ENCODE measurements around the gene VSTM4.

Gene VSTM4

DNA sequence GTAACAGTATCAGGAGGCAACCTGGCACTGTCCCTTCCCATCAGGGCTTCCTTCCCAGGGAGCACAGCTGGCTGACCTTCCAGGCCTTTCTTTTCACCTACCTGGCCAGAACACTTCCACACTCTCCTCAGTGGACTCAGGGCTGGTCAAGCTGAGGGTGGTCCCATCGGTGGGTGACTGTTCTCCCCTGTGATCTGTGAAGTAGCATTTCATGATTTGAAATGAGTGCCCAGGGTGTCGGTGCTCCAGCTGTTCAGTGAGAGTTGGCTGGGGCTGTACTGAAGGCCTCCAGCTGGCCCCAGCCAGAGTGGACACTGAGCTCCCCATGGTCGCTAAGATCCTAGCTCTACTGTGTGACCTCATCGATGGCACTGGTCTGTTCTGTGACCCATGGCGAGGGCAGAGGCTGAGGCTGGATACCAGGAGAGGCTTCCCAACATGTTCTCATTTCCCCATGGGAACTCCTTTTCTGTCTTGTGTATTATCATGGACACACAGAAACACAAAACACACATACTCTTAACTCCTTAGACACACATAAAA lies 18.5 kb upstream of the VSTM4 start, which contains the start of gene FAM170B:
TSS of gene FAM170B (minus strand) at position 316 of the 543 bp plus-strand sequence. CDS start at position 213, 103 bp downstream.
- TF ChIP-seq, protein P1, sequence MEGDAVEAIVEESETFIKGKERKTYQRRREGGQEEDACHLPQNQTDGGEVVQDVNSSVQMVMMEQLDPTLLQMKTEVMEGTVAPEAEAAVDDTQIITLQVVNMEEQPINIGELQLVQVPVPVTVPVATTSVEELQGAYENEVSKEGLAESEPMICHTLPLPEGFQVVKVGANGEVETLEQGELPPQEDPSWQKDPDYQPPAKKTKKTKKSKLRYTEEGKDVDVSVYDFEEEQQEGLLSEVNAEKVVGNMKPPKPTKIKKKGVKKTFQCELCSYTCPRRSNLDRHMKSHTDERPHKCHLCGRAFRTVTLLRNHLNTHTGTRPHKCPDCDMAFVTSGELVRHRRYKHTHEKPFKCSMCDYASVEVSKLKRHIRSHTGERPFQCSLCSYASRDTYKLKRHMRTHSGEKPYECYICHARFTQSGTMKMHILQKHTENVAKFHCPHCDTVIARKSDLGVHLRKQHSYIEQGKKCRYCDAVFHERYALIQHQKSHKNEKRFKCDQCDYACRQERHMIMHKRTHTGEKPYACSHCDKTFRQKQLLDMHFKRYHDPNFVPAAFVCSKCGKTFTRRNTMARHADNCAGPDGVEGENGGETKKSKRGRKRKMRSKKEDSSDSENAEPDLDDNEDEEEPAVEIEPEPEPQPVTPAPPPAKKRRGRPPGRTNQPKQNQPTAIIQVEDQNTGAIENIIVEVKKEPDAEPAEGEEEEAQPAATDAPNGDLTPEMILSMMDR (IDR thresholded peaks at IDR 0.05; ENCODE audit: control extremely low read depth, extremely low read depth, low read depth, missing control alignments): no peak
- no peak for DNase-seq (ENCODE audit: extremely low spot score)
- POLR2A ChIA-PET: no interaction called here
- CTCF ChIA-PET: interaction anchor here (1.5 kb wide), 1 partner anchor 31 kb away, joined by 4 read pairs; no protein-coding TSS in a partner anchor

DNA sequence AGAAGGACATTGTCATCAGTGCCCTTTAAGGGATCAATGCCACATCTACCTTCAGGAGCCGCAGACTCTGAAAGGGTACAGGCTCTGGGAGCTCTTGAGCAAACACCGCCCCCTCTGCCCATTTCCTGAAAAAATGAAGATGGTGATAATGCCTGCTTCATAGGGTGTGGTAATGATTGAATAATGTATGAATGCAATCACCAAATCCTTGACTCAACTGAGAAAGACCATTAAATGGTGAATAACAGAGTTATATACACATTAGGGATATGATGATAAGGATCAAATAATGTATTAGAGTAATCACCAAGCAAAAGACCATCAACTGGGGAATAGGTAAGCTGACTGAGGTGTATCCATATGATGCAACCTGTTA lies 17.0 kb upstream of the VSTM4 start:
- TF ChIP-seq, protein P1 (IDR thresholded peaks at IDR 0.05; ENCODE audit: control extremely low read depth, extremely low read depth, low read depth, missing control alignments): no peak
- no peak for DNase-seq (ENCODE audit: extremely low spot score)
- ChIA-PET CTCF (no interaction called here), POLR2A (no interaction called here)

DNA sequence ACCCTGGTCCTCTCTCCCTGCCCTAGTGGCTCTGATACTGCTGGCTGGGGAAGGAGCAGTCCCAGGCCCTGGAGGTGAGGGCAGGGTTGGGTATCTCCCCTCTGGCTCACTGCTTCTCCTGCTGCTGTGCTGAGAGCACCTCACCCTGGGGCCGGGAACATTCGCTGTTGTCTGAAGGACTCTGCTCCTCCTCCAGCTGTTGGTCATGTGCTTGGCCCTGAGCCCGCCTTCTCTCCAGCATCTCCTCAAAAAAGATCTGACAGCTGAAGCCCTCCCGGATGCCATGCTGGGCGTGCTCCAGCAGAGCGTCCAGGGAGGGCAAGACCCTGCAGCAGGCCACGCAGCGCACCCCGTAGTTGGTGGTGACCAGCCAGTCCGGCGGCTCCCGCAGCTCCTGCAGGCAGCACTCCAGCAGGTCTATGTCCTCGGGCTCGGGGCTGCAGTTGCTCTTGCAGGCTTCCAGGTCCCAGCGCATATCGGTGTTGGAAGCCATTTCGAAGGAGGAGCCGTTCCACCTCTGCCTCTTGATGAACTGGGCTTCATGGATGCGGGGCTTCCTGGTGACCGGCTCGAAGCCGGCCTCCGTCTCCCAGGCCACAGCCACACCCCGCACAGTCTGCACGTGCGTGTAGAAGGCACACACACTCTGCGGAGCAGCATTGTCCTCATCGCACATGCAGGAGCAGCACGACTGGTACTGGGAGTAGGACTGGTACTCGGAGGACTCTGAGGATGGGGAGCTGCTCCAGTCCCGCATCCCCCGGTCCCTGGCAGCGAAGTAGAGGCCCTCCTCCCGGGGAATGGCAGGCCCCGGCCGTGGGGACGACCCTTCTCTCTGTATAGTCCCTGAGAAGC lies 16.4 kb upstream of the VSTM4 start:
- no peak for DNase-seq (ENCODE audit: extremely low spot score)
- ChIA-PET CTCF (interaction anchor here (1.3 kb wide), 1 partner anchor 276 kb away, joined by 3 read pairs; no protein-coding TSS in a partner anchor), POLR2A (no interaction called here)
- TF ChIP-seq, protein P1 (IDR thresholded peaks at IDR 0.05; ENCODE audit: control extremely low read depth, extremely low read depth, low read depth, missing control alignments): no peak

DNA sequence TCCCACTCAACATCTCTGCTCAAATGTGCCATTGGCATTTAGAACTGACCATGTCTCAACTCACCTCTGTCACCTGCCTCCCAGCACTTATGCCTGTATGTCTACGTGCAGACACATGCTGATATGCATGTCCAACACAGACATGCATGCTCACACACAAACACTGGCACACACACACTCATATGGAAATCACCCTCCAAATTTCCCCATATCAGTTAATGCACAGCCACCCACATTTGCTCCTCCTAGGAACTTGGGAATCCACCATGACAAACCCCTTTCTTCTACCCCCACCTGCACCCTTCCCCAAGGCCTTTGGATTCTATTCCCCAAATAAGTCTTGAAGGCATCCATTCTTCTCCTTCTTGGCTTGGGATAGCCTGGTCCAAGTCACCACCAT lies 14.1 kb upstream of the VSTM4 start:
- CTCF ChIA-PET: no interaction called here
- POLR2A ChIA-PET: no interaction called here
- TF ChIP-seq, protein P1 (IDR thresholded peaks at IDR 0.05; ENCODE audit: control extremely low read depth, extremely low read depth, low read depth, missing control alignments): no peak
- no peak for DNase-seq (ENCODE audit: extremely low spot score)

DNA sequence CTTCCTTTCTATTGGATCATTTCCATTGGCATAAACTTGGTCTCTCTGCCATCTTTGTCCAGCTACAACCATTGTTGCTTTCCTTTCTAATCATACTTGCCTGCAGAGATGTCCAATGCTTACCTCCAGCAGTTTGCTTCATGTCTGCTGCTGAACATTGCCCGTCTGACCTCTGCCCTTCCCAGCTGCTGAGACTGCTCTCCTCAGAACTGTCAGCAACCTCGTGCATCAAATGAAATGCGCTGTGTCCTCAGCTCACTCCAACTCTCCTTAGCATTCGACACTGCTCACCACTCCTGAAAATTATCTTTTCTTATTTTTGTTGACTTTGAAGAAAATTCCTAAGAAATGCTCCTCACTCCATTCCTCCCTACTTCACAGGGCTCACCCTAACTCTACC lies 13.5 kb upstream of the VSTM4 start:
- TF ChIP-seq, protein P1 (IDR thresholded peaks at IDR 0.05; ENCODE audit: control extremely low read depth, extremely low read depth, low read depth, missing control alignments): no peak
- ChIA-PET CTCF (interaction anchor here (1.2 kb wide), 1 partner anchor 12 kb away, joined by 3 read pairs; no protein-coding TSS in a partner anchor), POLR2A (no interaction called here)

DNA sequence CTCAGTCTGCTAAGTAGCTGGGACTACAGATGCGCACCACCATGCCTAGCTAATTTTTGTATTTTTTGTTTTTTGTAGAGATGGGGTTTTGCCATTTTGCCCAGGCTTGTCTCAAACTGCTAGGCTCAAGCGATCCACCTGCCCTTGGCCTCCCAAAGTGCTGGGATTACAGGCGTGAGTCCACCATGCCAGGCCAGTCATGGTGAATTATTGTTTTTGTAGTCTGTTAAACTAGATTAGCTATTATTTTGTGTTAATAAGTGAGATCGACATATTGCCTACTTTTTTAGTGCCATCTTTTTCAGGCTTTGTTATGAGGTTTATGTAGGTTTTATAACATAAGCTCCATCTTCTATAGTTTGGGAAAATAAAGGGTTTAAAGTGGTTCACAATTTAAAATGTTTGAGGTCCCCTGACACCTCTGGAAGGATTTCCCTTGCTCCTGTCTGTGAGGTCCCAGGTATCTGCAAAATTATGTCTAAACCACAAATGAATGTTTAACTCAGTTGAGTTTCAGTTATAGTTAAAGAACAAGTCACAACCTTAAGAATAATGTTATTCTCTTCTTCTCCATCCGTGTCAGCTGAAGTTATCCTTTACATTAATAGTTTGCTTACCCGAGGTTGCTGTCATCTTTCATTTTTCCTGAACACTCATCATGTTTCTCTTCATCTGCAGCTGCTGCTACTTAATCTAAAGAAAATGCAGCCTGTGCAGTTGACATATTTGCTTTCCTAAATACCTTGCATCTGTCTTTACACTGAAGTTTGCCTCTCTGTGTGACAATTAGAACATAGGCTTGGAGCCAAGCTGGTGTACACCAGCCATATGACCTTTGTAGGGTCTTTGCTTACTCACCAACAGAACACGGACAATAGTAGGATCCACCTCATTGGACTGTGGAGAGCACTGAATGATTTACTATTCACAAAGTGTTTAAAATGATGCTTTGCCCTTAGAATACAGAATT lies 8.9 kb upstream of the VSTM4 start:
- CTCF ChIA-PET: no interaction called here
- DNase-seq (ENCODE audit: extremely low spot score): no peak
- TF ChIP-seq, protein P1 (IDR thresholded peaks at IDR 0.05; ENCODE audit: control extremely low read depth, extremely low read depth, low read depth, missing control alignments): no peak
- POLR2A ChIA-PET: no interaction called here

More for the DNA sequence above, 13.5 kb upstream of the VSTM4 start:
- DNase-seq (ENCODE audit: extremely low spot score): no peak

Measured in GM10248 (cell line).